Esophagus muscularis mucosa (tissue), 3 donors: ENCODE measurements around the gene HOXB1.

Source experiments
- CTCF ChIP-seq, 3 experiments: fragments of 200-600 bp in 2 of 3; fragments of 450-650 bp in 1 of 3; sonication (generic) in 2 of 3; IDR thresholded peaks; one replicate each; pipeline ENCODE4 v1.5.1; 2017 to 2019; ENCODE audit warnings: antibody characterized with exemption in 3 of 3, mild to moderate bottlenecking in 2 of 3, moderate library complexity in 1 of 3
- POLR2A ChIP-seq: fragments of 450-650 bp; IDR thresholded peaks from one replicate; pipeline ENCODE4 v1.6.1; 2017; ENCODE audit warnings: antibody characterized with exemption, moderate library complexity, mild to moderate bottlenecking, low read depth

GRCh38 chr17:48564188-48565021, 33.6 kb upstream of the HOXB1 start:
- TF ChIP-seq POLR2A (no peak), CTCF (IDR thresholded peaks at IDR 0.05) (no peak)
